Measurements from ENCODE around the gene ALOX5AP. TPM values are rescaled to one million over a fixed set of nuclear protein-coding genes. Genes with fewer than 3 reads are reported as not detected.

The ALOX5AP gene
- total and polyA plus RNA-seq, 2 experiments from 2014 or later, result 0.66 TPM; not detected in 1

DNA sequence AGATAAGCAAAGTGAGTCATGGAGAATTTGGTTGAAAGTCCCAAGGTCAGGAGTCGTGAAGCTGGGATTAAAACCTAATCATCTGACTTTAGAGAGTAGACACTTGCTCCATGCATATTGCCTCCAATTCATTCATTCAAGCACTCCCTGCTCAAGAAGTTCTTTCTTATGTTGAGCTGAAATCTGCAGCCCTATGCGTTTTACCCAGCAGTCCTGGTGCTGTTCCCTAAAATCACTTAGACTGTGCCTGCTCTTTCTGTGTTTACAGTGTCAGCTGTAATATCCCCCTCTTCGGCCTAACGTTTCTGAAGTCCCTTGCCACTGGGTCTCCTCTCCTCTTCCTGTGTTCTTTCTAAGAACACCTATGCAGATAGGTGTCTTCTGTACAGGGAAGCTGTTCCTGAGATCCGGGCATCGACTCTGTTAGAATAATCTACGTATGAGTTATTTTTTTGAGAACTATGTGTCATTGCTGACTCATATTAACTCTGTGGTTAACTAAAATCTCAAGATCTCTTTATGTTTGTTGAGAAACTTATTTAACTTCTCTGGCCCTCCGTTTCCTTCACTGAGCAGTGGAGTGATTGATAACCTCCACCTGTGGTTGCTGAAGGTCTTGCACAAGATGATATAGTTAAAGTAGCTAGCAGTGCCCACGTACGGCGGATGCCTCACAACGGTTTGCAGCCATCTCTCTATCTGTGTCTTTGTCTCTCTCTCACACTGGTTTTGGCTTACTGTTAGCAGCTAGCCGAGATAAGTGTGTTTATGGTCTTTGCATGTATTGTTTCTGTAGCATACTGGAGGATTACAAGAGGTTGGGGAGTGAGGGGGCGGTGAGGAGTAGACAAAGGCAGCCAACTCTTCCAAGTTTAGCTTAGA is 4.7 kb downstream of the ALOX5AP start:
- TF ChIP-seq, protein P1, sequence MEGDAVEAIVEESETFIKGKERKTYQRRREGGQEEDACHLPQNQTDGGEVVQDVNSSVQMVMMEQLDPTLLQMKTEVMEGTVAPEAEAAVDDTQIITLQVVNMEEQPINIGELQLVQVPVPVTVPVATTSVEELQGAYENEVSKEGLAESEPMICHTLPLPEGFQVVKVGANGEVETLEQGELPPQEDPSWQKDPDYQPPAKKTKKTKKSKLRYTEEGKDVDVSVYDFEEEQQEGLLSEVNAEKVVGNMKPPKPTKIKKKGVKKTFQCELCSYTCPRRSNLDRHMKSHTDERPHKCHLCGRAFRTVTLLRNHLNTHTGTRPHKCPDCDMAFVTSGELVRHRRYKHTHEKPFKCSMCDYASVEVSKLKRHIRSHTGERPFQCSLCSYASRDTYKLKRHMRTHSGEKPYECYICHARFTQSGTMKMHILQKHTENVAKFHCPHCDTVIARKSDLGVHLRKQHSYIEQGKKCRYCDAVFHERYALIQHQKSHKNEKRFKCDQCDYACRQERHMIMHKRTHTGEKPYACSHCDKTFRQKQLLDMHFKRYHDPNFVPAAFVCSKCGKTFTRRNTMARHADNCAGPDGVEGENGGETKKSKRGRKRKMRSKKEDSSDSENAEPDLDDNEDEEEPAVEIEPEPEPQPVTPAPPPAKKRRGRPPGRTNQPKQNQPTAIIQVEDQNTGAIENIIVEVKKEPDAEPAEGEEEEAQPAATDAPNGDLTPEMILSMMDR (IDR thresholded peaks at IDR 0.05; ENCODE audit: low read depth, low read length), result no peak
- Histone ChIP-seq H3K27me3 (no peaks in the 10 kb centered on the region), H3K36me3 (no peaks in the 10 kb centered on the region), H3K9me3 (ENCODE audit: low read depth) (no peaks in the 10 kb centered on the region), H3K4me1 (ENCODE audit: low read depth) (peaks cover 24% of the 10 kb centered on the region), H3K4me3 (no peak overlapping the region), H3K27ac (no peak overlapping the region)
- peak in 1 of 2 donors; percentile 89 for DNase-seq (ENCODE audit: low read depth in 1 of 2, low spot score in 1 of 2)

DNA sequence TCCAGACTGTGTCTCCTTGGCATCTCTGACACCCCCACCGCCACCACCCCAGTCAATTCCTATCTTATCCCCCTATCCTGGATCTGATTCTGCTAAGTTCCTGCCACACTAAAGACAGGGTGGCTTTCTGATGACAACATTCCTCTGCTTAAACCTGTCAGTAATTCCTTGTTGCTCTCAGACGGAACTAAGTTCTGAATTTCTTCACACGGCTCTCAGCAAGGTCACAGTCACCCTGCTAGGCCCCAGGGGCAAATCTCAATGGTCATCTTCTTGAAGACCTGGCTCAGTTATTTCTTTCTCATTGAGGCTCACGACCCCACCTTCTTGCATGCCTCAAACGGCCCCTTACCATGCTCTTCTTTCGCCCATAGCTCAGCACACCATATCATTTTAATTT is 7.6 kb downstream of the ALOX5AP start:
- peak in 1 of 2 donors; percentile 28 for DNase-seq (ENCODE audit: low read depth in 1 of 2, low spot score in 1 of 2)
- Histone ChIP-seq H3K27ac (no peak overlapping the region), H3K4me1 (ENCODE audit: low read depth) (peaks cover 28% of the 10 kb centered on the region)

GRCh38 chr13:30743319-30744055 is 8.1 kb downstream of the ALOX5AP start:
- Histone ChIP-seq H3K27ac (no peak overlapping the region), H3K27me3 (no peaks in the 10 kb centered on the region), H3K36me3 (no peaks in the 10 kb centered on the region), H3K4me1 (ENCODE audit: low read depth) (peaks cover 28% of the 10 kb centered on the region), H3K4me3 (no peak overlapping the region), H3K9me3 (ENCODE audit: low read depth) (no peaks in the 10 kb centered on the region)
- DNase-seq (ENCODE audit: low read depth in 1 of 2, low spot score in 1 of 2), result peak in 1 of 2 donors; percentile 98
- TF ChIP-seq, protein P1 (IDR thresholded peaks at IDR 0.05; ENCODE audit: low read depth, low read length), result no peak

More for the DNA sequence above, 7.6 kb downstream of the ALOX5AP start:
- Histone ChIP-seq H3K9me3 (ENCODE audit: low read depth) (no peaks in the 10 kb centered on the region), H3K36me3 (no peaks in the 10 kb centered on the region), H3K27me3 (no peaks in the 10 kb centered on the region), H3K4me3 (no peak overlapping the region)
- TF ChIP-seq, protein P1 (IDR thresholded peaks at IDR 0.05; ENCODE audit: low read depth, low read length), result no peak

DNA sequence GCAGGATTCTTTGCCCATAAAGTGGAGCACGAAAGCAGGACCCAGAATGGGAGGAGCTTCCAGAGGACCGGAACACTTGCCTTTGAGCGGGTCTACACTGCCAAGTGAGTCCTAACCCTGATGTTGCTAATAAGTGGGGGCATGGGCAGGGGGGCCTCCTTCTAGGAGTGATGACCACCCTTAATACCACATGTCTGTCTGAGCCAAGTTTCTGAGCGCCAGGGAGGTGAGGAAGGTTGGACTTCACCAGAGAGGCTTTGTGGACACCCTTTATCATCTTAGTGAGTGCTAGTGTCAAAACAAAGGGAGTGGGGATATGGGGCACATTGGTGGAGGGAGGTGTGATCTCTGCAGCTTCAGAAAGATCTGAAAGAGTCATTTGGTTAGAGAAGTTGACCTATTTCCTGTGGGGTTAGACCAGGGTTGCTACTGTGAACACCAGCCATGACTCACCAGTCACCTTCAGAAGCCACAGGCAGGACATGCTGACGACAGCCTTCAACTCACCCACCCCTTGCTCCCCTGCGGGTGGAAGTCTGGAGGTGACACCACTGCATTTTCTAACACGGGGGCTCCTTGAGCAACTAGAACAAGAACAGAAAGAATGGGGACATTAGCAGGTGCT is 8.8 kb downstream of the ALOX5AP start:
- no peak for DNase-seq (ENCODE audit: low read depth in 1 of 2, low spot score in 1 of 2)
- no peaks in the 10 kb centered on the region for H3K36me3 ChIP-seq
- no peaks in the 10 kb centered on the region for H3K27me3 ChIP-seq
- peaks cover 28% of the 10 kb centered on the region for H3K4me1 ChIP-seq (ENCODE audit: low read depth)
- no peak overlapping the region for H3K4me3 ChIP-seq
- H3K9me3 ChIP-seq (ENCODE audit: low read depth), result no peaks in the 10 kb centered on the region
- H3K27ac ChIP-seq, result no peak overlapping the region
- TF ChIP-seq, protein P1 (IDR thresholded peaks at IDR 0.05; ENCODE audit: low read depth, low read length), result no peak

GRCh38 chr13:30744681-30745077 is 9.3 kb downstream of the ALOX5AP start:
- no peak overlapping the region for H3K27ac ChIP-seq
- H3K4me3 ChIP-seq, result no peak overlapping the region

More at GRCh38 chr13:30744681-30745077, 9.3 kb downstream of the ALOX5AP start:
- Histone ChIP-seq H3K4me1 (ENCODE audit: low read depth) (peaks cover 28% of the 10 kb centered on the region), H3K9me3 (ENCODE audit: low read depth) (no peaks in the 10 kb centered on the region), H3K36me3 (no peaks in the 10 kb centered on the region), H3K27me3 (no peaks in the 10 kb centered on the region)
- DNase-seq (ENCODE audit: low read depth in 1 of 2, low spot score in 1 of 2), result no peak
- TF ChIP-seq, protein P1 (IDR thresholded peaks at IDR 0.05; ENCODE audit: low read depth, low read length), result no peak

All from cardiac muscle cell (in vitro differentiated cells and primary cell).